ENCODE measurements around the gene PHLPP1.

DNA sequence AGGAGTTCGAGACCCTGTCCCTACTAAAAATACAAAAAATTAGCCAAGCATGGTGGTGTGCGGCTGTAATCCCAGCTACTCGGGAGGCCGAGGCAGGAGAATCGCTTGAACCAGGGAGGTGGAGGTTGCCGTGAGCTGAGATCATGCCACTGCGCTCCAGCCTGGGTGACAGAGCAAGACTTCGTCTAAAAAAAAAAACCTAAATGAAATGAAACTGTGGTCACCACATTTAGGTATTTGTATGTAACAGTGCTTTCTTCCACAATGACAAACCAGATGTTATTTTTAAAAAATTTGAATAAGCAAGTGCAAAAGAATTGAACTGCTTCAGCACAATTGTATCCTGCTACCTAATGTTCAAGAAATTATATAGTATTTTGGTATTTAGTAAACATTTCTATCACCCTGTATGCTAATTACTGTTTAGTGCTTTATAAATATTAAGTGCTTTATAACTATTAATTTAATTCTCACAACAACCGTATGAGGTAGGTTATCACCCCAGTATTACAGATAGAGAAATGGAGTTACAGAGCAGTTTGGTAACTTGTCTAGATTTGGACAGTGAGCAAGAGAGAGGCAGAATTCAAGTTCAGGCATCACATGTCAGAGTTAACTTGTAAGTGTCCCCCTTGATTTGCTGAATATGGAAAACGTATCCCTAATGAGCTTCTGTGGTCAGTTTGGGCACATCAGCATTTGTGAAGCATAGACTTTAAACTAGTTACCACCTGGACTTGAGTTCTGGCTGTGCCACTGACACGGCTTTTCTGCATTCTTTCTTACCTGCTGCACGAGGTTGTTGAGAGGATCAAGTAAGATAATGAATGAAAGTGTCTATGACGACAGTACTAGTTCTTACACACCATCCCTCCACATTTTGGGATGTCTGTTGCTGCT is 14.4 kb downstream of the PHLPP1 start:
- TF ChIP-seq, protein P1, sequence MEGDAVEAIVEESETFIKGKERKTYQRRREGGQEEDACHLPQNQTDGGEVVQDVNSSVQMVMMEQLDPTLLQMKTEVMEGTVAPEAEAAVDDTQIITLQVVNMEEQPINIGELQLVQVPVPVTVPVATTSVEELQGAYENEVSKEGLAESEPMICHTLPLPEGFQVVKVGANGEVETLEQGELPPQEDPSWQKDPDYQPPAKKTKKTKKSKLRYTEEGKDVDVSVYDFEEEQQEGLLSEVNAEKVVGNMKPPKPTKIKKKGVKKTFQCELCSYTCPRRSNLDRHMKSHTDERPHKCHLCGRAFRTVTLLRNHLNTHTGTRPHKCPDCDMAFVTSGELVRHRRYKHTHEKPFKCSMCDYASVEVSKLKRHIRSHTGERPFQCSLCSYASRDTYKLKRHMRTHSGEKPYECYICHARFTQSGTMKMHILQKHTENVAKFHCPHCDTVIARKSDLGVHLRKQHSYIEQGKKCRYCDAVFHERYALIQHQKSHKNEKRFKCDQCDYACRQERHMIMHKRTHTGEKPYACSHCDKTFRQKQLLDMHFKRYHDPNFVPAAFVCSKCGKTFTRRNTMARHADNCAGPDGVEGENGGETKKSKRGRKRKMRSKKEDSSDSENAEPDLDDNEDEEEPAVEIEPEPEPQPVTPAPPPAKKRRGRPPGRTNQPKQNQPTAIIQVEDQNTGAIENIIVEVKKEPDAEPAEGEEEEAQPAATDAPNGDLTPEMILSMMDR (IDR thresholded peaks at IDR 0.05 in 4 of 5, conservative IDR thresholded peaks at IDR 0.05 in 1 of 5): no peak
- no peak for TF ChIP-seq POLR2A (IDR thresholded peaks at IDR 0.05)

All from gastrocnemius medialis (tissue), 4 donors.